Endothelial cell of umbilical vein (primary cell): ENCODE measurements around the gene CCNB1. TPM values are rescaled to one million over a fixed set of nuclear protein-coding genes. Genes with fewer than 3 reads are reported as not detected.

Experiments used
- BruUV-seq: library from RNA; stranded (reverse); fragments of 400-500 nt; replicated peaks from 2 replicates; lab custom pipeline; 2021; lab: Mats Ljungman, UMichigan
- CTCF ChIA-PET: fragments of 300-600, 350-600 bp; sonication (Branson Sonifier 250); formaldehyde crosslinking; loops from one replicate; lab custom pipeline; 2021; ENCODE audit warnings: antibody characterized with exemption, inconsistent platforms; lab: Charles Lee
- POLR2A ChIA-PET: fragments of 300-600, 350-600 bp; sonication (Branson Sonifier 250); formaldehyde crosslinking; loops from one replicate; lab custom pipeline; 2021; ENCODE audit warnings: antibody characterized with exemption, inconsistent platforms; lab: Charles Lee
- DNase-seq: peaks from one replicate; pipeline ENCODE4 v3.0.0-alpha.2; 2011; ENCODE audit warnings: low read depth, low spot score
- FAIRE-seq: peaks from 2 replicates; lab custom pipeline; 2011; peaks lifted over from hg19 to GRCh38; lab: Jason Lieb, UNC
- H2AFZ ChIP-seq: 2 replicates; pipeline ENCODE4 v1.6.0; 2012; ENCODE audit warnings: low read depth, low read length, control low read depth, inconsistent platforms
- H3K27ac ChIP-seq: 2 replicates; pipeline ENCODE4 v1.5.1; 2011; ENCODE audit warnings: low read depth, mild to moderate bottlenecking, control low read depth, low read length, moderate library complexity; ENCODE audit not compliant: insufficient read depth
- H3K27me3 ChIP-seq, 2 experiments: 2 replicates each; pipeline versions ENCODE4 v1.6.0 to v1.6.1; 2011; ENCODE audit warnings: low read length in 2 of 2, mixed read lengths in 1 of 2; ENCODE audit not compliant: control insufficient read depth in 2 of 2, insufficient read depth in 2 of 2
- H3K36me3 ChIP-seq, 2 experiments: 2 replicates in 1 of 2; 3 replicates in 1 of 2; pipeline ENCODE4 v1.5.1; 2011; ENCODE audit warnings: low read length in 2 of 2, mild to moderate bottlenecking in 1 of 2, moderate library complexity in 1 of 2; ENCODE audit not compliant: control insufficient read depth in 2 of 2, insufficient read depth in 2 of 2; ENCODE audit errors: extremely low read depth in 1 of 2
- H3K4me1 ChIP-seq: 3 replicates; pipeline ENCODE4 v1.5.1; 2011; ENCODE audit warnings: mild to moderate bottlenecking, low read length; ENCODE audit not compliant: control insufficient read depth, insufficient read depth; ENCODE audit errors: extremely low read depth
- H3K4me2 ChIP-seq: 2 replicates; pipeline ENCODE4 v1.6.1; 2011; ENCODE audit warnings: low read length, control low read depth, mixed read lengths; ENCODE audit not compliant: insufficient read depth
- H3K4me3 ChIP-seq, 3 experiments: fragments of 200-600 bp in 1 of 3; sonication (generic), shearing (Covaris generic) in 1 of 3; replicated peaks in 1 of 3; 2 replicates each; pipeline ENCODE4 v1.5.1; 2011 to 2016; ENCODE audit warnings: control low read depth in 3 of 3, low read length in 3 of 3, mild to moderate bottlenecking in 2 of 3, inconsistent platforms in 1 of 3, low read depth in 1 of 3, moderate library complexity in 1 of 3; ENCODE audit not compliant: insufficient read depth in 1 of 3
- H3K79me2 ChIP-seq: 2 replicates; pipeline ENCODE4 v1.6.0; 2012; ENCODE audit warnings: low read length, inconsistent platforms; ENCODE audit not compliant: control insufficient read depth, insufficient read depth
- H3K9ac ChIP-seq: replicated peaks from 2 replicates; pipeline ENCODE3; 2011; ENCODE audit warnings: low read length, control low read depth; ENCODE audit not compliant: insufficient read depth; ENCODE audit errors: extremely low read depth
- H3K9me1 ChIP-seq: replicated peaks from 3 replicates; pipeline ENCODE4 v1.6.0; 2011; ENCODE audit warnings: mild to moderate bottlenecking, low read length; ENCODE audit not compliant: control insufficient read depth, insufficient read depth; ENCODE audit errors: extremely low read depth
- H3K9me3 ChIP-seq: replicated peaks from 2 replicates; pipeline ENCODE4 v1.5.1; 2012; ENCODE audit warnings: low read length, inconsistent platforms; ENCODE audit not compliant: control insufficient read depth, insufficient read depth
- H4K20me1 ChIP-seq: replicated peaks from 2 replicates; pipeline ENCODE3; 2011; ENCODE audit warnings: mild to moderate bottlenecking, low read length; ENCODE audit not compliant: control insufficient read depth, insufficient read depth; ENCODE audit errors: extremely low read depth
- CTCF ChIP-seq, 2 donors: IDR thresholded peaks; 1 replicate in 1 of 2; 2 replicates in 1 of 2; pipeline ENCODE4 v1.5.1; 2011; ENCODE audit warnings: low read length in 2 of 2, mild to moderate bottlenecking in 2 of 2, moderate library complexity in 2 of 2, control low read depth in 1 of 2, inconsistent platforms in 1 of 2, low read depth in 1 of 2; ENCODE audit not compliant: insufficient read depth in 1 of 2; ENCODE audit errors: extremely low read depth in 1 of 2
- EZH2 ChIP-seq: IDR thresholded peaks from 2 replicates; pipeline ENCODE4 v1.6.1; 2012; ENCODE audit warnings: borderline replicate concordance, low read depth, mild to moderate bottlenecking, moderate library complexity, low read length, inconsistent platforms; ENCODE audit not compliant: severe bottlenecking
- FOS ChIP-seq: IDR thresholded peaks from 2 replicates; pipeline ENCODE4 v1.6.1; 2011; ENCODE audit warnings: mild to moderate bottlenecking, low read length, moderate library complexity, borderline replicate concordance; ENCODE audit not compliant: insufficient read depth
- GATA2 ChIP-seq: IDR thresholded peaks from 2 replicates; pipeline ENCODE4 v1.7.0; 2011; ENCODE audit warnings: low read depth, mild to moderate bottlenecking, moderate library complexity, mixed read lengths, low read length; ENCODE audit not compliant: insufficient read length, insufficient read depth
- JUN ChIP-seq: IDR thresholded peaks from 2 replicates; pipeline ENCODE4 v1.6.1; 2011; ENCODE audit warnings: borderline replicate concordance, low read depth; ENCODE audit not compliant: insufficient read length, insufficient read depth
- MAX ChIP-seq: IDR thresholded peaks from 2 replicates; pipeline ENCODE4 v1.6.1; 2011; ENCODE audit not compliant: insufficient read depth, insufficient read length
- MYC ChIP-seq: IDR thresholded peaks from one replicate; pipeline ENCODE4 v1.6.1; 2011; ENCODE audit warnings: mild to moderate bottlenecking, low read depth, low read length
- POLR2A ChIP-seq: IDR thresholded peaks from 2 replicates; pipeline ENCODE4 v1.6.1; 2012; ENCODE audit warnings: low read depth, mild to moderate bottlenecking, control low read depth, low read length
- POLR2AphosphoS5 ChIP-seq: IDR thresholded peaks from 2 replicates; pipeline ENCODE4 v1.6.1; 2012; ENCODE audit warnings: low read depth, mild to moderate bottlenecking, control low read depth, low read length, moderate library complexity; ENCODE audit not compliant: insufficient read depth
- dilution Hi-C: fragments of 300-500 bp; cut with MboI; formaldehyde crosslinking; loops from one replicate; pipeline ENCODE4 v1.15.0; 2019; ENCODE audit warnings: low sequenced_read_pairs; ENCODE audit not compliant: extremely low pct_ligation_motif_present
- intact Hi-C: fragments of 100-400 bp; cut with micrococcal nuclease; formaldehyde crosslinking; loops from one replicate; pipeline ENCODE4 v1.10.0; 2022
- polyA plus RNA-seq, 4 experiments: library from polyadenylated mRNA; depleted of rRNA in 3 of 4; stranded (reverse) in 3 of 4; unstranded in 1 of 4; fragments of >200 nt; gene quantifications; 2 replicates each; pipeline versions ENCODE4 v1.2.1 to v1.2.3, GENCODE V29; 2011 to 2012; ENCODE audit warnings: missing spikeins in 1 of 4
- total RNA-seq: library from RNA; stranded (reverse); gene quantifications from 2 replicates; pipeline ENCODE4 v1.2.3, GENCODE V29; 2021

Gene CCNB1
- total and polyA plus RNA-seq, 2 donors (not counting 3 experiments of a cell fraction or from before 2014, with no cell fraction given), result 72.2 to 211 TPM

- TF ChIP-seq MAX, result no peak
- TF ChIP-seq POLR2AphosphoS5, result no peak
- TF ChIP-seq FOS, result no peak
- TF ChIP-seq CTCF (IDR thresholded peaks at IDR 0.05; ENCODE audit: extremely low read depth in 1 of 2, insufficient read depth in 1 of 2, low read depth in 1 of 2, low read length in 2 of 2), result no peak
- TF ChIP-seq JUN, result no peak
- no peak for TF ChIP-seq MYC
- TF ChIP-seq POLR2A, result no peak
- no peak for TF ChIP-seq GATA2
- TF ChIP-seq EZH2, result no peak
- POLR2A ChIA-PET, result no interaction called here
- no TSS peak for BruUV-seq
- intact Hi-C loops, result no loop called here
- Histone ChIP-seq H3K9me3 (no peaks in the 10 kb centered on the region), H4K20me1 (no peaks in the 10 kb centered on the region), H2AFZ (no peak overlapping the region), H3K4me2 (no peak overlapping the region), H3K9ac (no peak overlapping the region), H3K4me1 (no peaks in the 10 kb centered on the region), H3K9me1 (no peaks in the 10 kb centered on the region), H3K27ac (no peak overlapping the region), H3K36me3 (no peaks in the 10 kb centered on the region), H3K4me3 (no peak overlapping the region), H3K79me2 (no peaks in the 10 kb centered on the region), H3K27me3 (no peaks in the 10 kb centered on the region)
- dilution Hi-C loops, result no loop called here
- CTCF ChIA-PET, result no interaction called here
- no peak for FAIRE-seq
- no peak for DNase-seq
Observed at GRCh38 chr5:69149676-69150010, 17.3 kb upstream of the CCNB1 start.
